GM18873 (cell line): ENCODE measurements around the gene SLC12A8.

Experiments
- ATAC-seq: cut with Tn5 transposase; IDR thresholded peaks from one replicate; pipeline ENCODE4 v1.9.1; 2021; ENCODE audit warnings: mild to moderate bottlenecking, moderate library complexity, moderate number of reproducible peaks; ENCODE audit not compliant: unreplicated experiment, low FRiP score

Gene SLC12A8

GRCh38 chr3:125212509-125213363, at the start of gene SLC12A8:
SLC12A8 (minus strand) TSS chr3:125212748; CDS start chr3:125211349, 1,399 bp downstream.
- no peak for ATAC-seq

GRCh38 chr3:125262161-125262560, 49.6 kb upstream of the SLC12A8 start:
- no peak for ATAC-seq

GRCh38 chr3:125261031-125261430, 48.5 kb upstream of the SLC12A8 start:
- no peak for ATAC-seq

GRCh38 chr3:125260158-125260557, 47.6 kb upstream of the SLC12A8 start:
- no peak for ATAC-seq

- ATAC-seq: no peak
Observed at GRCh38 chr3:125257536-125257935, 45.0 kb upstream of the SLC12A8 start.

GRCh38 chr3:125256675-125257074, 44.1 kb upstream of the SLC12A8 start:
- ATAC-seq: no peak

- no peak for ATAC-seq
Observed at GRCh38 chr3:125250973-125251372, 38.4 kb upstream of the SLC12A8 start.

GRCh38 chr3:125246237-125246636, 33.7 kb upstream of the SLC12A8 start:
- ATAC-seq: no peak

GRCh38 chr3:125245521-125245920, 33.0 kb upstream of the SLC12A8 start:
- no peak for ATAC-seq

GRCh38 chr3:125240496-125240895, 27.9 kb upstream of the SLC12A8 start:
- ATAC-seq: no peak

GRCh38 chr3:125239266-125239665, 26.7 kb upstream of the SLC12A8 start:
- no peak for ATAC-seq

- no peak for ATAC-seq
Observed at GRCh38 chr3:125238759-125239158, 26.2 kb upstream of the SLC12A8 start.

- ATAC-seq: no peak
Observed at GRCh38 chr3:125236331-125236903, 23.9 kb upstream of the SLC12A8 start.

GRCh38 chr3:125234831-125235230, 22.3 kb upstream of the SLC12A8 start:
- ATAC-seq: no peak

GRCh38 chr3:125232401-125232800, 19.9 kb upstream of the SLC12A8 start:
- ATAC-seq: no peak

- no peak for ATAC-seq
Observed at GRCh38 chr3:125231895-125232294, 19.3 kb upstream of the SLC12A8 start.

- ATAC-seq: no peak
Observed at GRCh38 chr3:125229707-125230106, 17.2 kb upstream of the SLC12A8 start.

- ATAC-seq: no peak
Observed at GRCh38 chr3:125229168-125229567, 16.6 kb upstream of the SLC12A8 start.

- no peak for ATAC-seq
Observed at GRCh38 chr3:125221831-125222230, 9.3 kb upstream of the SLC12A8 start.

GRCh38 chr3:125220727-125221429, 8.3 kb upstream of the SLC12A8 start:
- ATAC-seq: no peak

GRCh38 chr3:125220183-125220582, 7.6 kb upstream of the SLC12A8 start:
- ATAC-seq: no peak
